WTC11 (cell line): ENCODE results near the gene AP5B1. TPM values are rescaled to one million over a fixed set of nuclear protein-coding genes. Genes with fewer than 3 reads are reported as not detected.

Source experiments
- ATAC-seq: fragments of 200-7000 bp; cut with Tn5 transposase; 2 replicates; pipeline ENCODE4 v1.10.0; 2021; ENCODE audit warnings: mild to moderate bottlenecking, moderate library complexity
- CTCF ChIA-PET: fragments of 300-600 bp; sonication (Branson Sonifier 250); formaldehyde crosslinking; loops from one replicate; lab custom pipeline; 2021; ENCODE audit warnings: antibody characterized with exemption; lab: Charles Lee
- POLR2A ChIA-PET: fragments of 350-600 bp; sonication (Branson Sonifier 250); formaldehyde crosslinking; loops from one replicate; lab custom pipeline; 2021; ENCODE audit warnings: antibody characterized with exemption; lab: Charles Lee
- DNase-seq: peaks from one replicate; pipeline ENCODE4 v3.0.0; 2021; ENCODE audit warnings: low spot score
- H3K27ac Mint-ChIP-seq: 2 replicates; pipeline ENCODE4 v1.8.0; 2021; ENCODE audit warnings: mixed read lengths
- H3K27me3 Mint-ChIP-seq: 2 replicates; pipeline ENCODE4 v1.8.0; 2021; ENCODE audit warnings: low read depth, mild to moderate bottlenecking, moderate library complexity, mixed read lengths
- H3K36me3 Mint-ChIP-seq: 2 replicates; pipeline ENCODE4 v1.8.0; 2021; ENCODE audit warnings: mixed read lengths
- H3K4me1 Mint-ChIP-seq: 2 replicates; pipeline ENCODE4 v1.8.0; 2022; ENCODE audit warnings: mixed read lengths
- H3K4me3 Mint-ChIP-seq: 2 replicates; pipeline ENCODE4 v1.8.0; 2021; ENCODE audit warnings: mild to moderate bottlenecking, moderate library complexity, mixed read lengths
- H3K9me3 Mint-ChIP-seq: 2 replicates; pipeline ENCODE4 v1.8.0; 2021; ENCODE audit warnings: mixed read lengths
- CDX4 ChIP-seq: fragments of 250-450 bp; sonication (Bioruptor Pico); IDR thresholded peaks from 2 replicates; pipeline ENCODE4 v1.9.0; 2021; ENCODE audit warnings: moderate library complexity, mild to moderate bottlenecking, inconsistent platforms, borderline replicate concordance
- E2F1 ChIP-seq: sonication (generic); formaldehyde crosslinking; IDR thresholded peaks from 2 replicates; pipeline ENCODE4 v1.8.0; 2022; ENCODE audit warnings: mild to moderate bottlenecking, missing genetic modification reagents
- EMX1 ChIP-seq: fragments of 250-450 bp; sonication (Bioruptor Pico); IDR thresholded peaks from 2 replicates; pipeline ENCODE4 v1.8.0; 2021; ENCODE audit warnings: mild to moderate bottlenecking
- ERG ChIP-seq: fragments of 250-450 bp; sonication (Bioruptor Pico); IDR thresholded peaks from 2 replicates; pipeline ENCODE4 v1.8.0; 2021; ENCODE audit warnings: mild to moderate bottlenecking
- ESRRA ChIP-seq: sonication (generic); formaldehyde crosslinking; IDR thresholded peaks from 2 replicates; pipeline ENCODE4 v1.8.1; 2022; ENCODE audit warnings: mild to moderate bottlenecking, missing genetic modification reagents, borderline replicate concordance
- ETV6 ChIP-seq: sonication (generic); formaldehyde crosslinking; IDR thresholded peaks from 2 replicates; pipeline ENCODE4 v1.8.1; 2022; ENCODE audit warnings: mild to moderate bottlenecking, missing genetic modification reagents
- FOXP4 ChIP-seq: sonication (generic); formaldehyde crosslinking; IDR thresholded peaks from 2 replicates; pipeline ENCODE4 v1.8.0; 2022; ENCODE audit warnings: mild to moderate bottlenecking, missing genetic modification reagents
- GRHL2 ChIP-seq: fragments of 250-450 bp; sonication (Bioruptor Pico); IDR thresholded peaks from 2 replicates; pipeline ENCODE4 v1.8.0; 2022; ENCODE audit warnings: mild to moderate bottlenecking, moderate library complexity; ENCODE audit not compliant: insufficient replicate concordance, severe bottlenecking
- IRF2 ChIP-seq: sonication (generic); formaldehyde crosslinking; IDR thresholded peaks from 2 replicates; pipeline ENCODE4 v1.8.0; 2022; ENCODE audit warnings: low read depth, missing genetic modification reagents, borderline replicate concordance
- NR2C2 ChIP-seq: sonication (generic); formaldehyde crosslinking; IDR thresholded peaks from 2 replicates; pipeline ENCODE4 v1.8.0; 2022; ENCODE audit warnings: mild to moderate bottlenecking, missing genetic modification reagents
- RORB ChIP-seq: fragments of 250-450 bp; sonication (Bioruptor Pico); IDR thresholded peaks from 2 replicates; pipeline ENCODE4 v1.9.0; 2021; ENCODE audit warnings: mild to moderate bottlenecking
- TCF7 ChIP-seq: sonication (generic); formaldehyde crosslinking; IDR thresholded peaks from 2 replicates; pipeline ENCODE4 v1.8.0; 2022; ENCODE audit warnings: mild to moderate bottlenecking, low read depth, missing genetic modification reagents, moderate library complexity
- USF2 ChIP-seq: sonication (generic); formaldehyde crosslinking; IDR thresholded peaks from 2 replicates; pipeline ENCODE4 v1.8.1; 2023; ENCODE audit warnings: mild to moderate bottlenecking, missing genetic modification reagents, moderate library complexity
- ZNF219 ChIP-seq: sonication (generic); formaldehyde crosslinking; IDR thresholded peaks from 2 replicates; pipeline ENCODE4 v1.8.0; 2023; ENCODE audit warnings: missing genetic modification reagents, mild to moderate bottlenecking, borderline replicate concordance
- ZNF425 ChIP-seq: fragments of 250-450 bp; sonication (Bioruptor Pico); conservative IDR thresholded peaks from 2 replicates; pipeline ENCODE4 v1.9.0; 2021; ENCODE audit warnings: mild to moderate bottlenecking
- ZNF532 ChIP-seq: fragments of 250-450 bp; sonication (Bioruptor Pico); IDR thresholded peaks from 2 replicates; pipeline ENCODE4 v1.9.0; 2021; ENCODE audit warnings: mild to moderate bottlenecking, borderline replicate concordance
- ZNF671 ChIP-seq: fragments of 250-450 bp; sonication (Bioruptor Pico); IDR thresholded peaks from 2 replicates; pipeline ENCODE4 v1.8.0; 2021; ENCODE audit warnings: mild to moderate bottlenecking
- ZSCAN18 ChIP-seq: fragments of 250-450 bp; sonication (Bioruptor Pico); IDR thresholded peaks from 2 replicates; pipeline ENCODE4 v2.1.2; 2022; ENCODE audit warnings: mild to moderate bottlenecking, moderate library complexity
- total RNA-seq: library from RNA; stranded (reverse); gene quantifications from 3 replicates; pipeline ENCODE4 v1.2.3, GENCODE V29; 2021

The AP5B1 gene
- total RNA-seq, 1 experiment from 2014 or later = 17.2 TPM

GRCh38 chr11:65810046-65810868, 29.5 kb upstream of the AP5B1 start (continued):
- TF ChIP-seq ERG (CRISPR knock-in tag) (no peak), EMX1 (CRISPR knock-in tag) (no peak), TCF7 (CRISPR knock-in tag) (no peak), RORB (CRISPR knock-in tag) (no peak), E2F1 (CRISPR knock-in tag) (no peak), ETV6 (CRISPR knock-in tag) (no peak)

GRCh38 chr11:65809496-65809895, 28.7 kb upstream of the AP5B1 start:
- Mint-ChIP-seq H3K4me3 (no peak overlapping the region), H3K27ac (no peak overlapping the region), H3K4me1 (no peaks in the 10 kb centered on the region), H3K36me3 (no peaks in the 10 kb centered on the region), H3K27me3 (no peaks in the 10 kb centered on the region; the same call in 1 of the 2 replicates), H3K9me3 (no peaks in the 10 kb centered on the region)
- ChIA-PET POLR2A (interaction anchor here (0.6 kb wide), 1 partner anchor 8 kb away, joined by 3 read pairs; no protein-coding TSS in a partner anchor), CTCF (interaction anchor here (0.7 to 11.3 kb wide), 8 partner anchors 21 to 79 kb away, joined by 3 to 130 read pairs (median 4); partner anchors contain the start of genes AP5B1, FIBP and OVOL1)
- no peak for ATAC-seq
- DNase-seq = no peak
- TF ChIP-seq ZNF219 (CRISPR knock-in tag) = no peak
- no peak for TF ChIP-seq RORB (CRISPR knock-in tag)
- TF ChIP-seq ZNF532 = no peak
- no peak for TF ChIP-seq FOXP4
- no peak for TF ChIP-seq IRF2
- TF ChIP-seq EMX1 (CRISPR knock-in tag) = no peak
- no peak for TF ChIP-seq ERG (CRISPR knock-in tag)
- no peak for TF ChIP-seq GRHL2 (CRISPR knock-in tag)
- TF ChIP-seq ESRRA = no peak
- TF ChIP-seq ZNF425 (CRISPR knock-in tag) = no peak
- TF ChIP-seq ZSCAN18 (CRISPR knock-in tag) = no peak
- TF ChIP-seq NR2C2 (CRISPR knock-in tag) = no peak
- no peak for TF ChIP-seq ZNF671 (CRISPR knock-in tag)
- TF ChIP-seq CDX4 = no peak
- no peak for TF ChIP-seq USF2
